Measurements from ENCODE around the gene HOMER3. TPM values are rescaled to one million over a fixed set of nuclear protein-coding genes. Genes with fewer than 3 reads are reported as not detected.

Gene HOMER3
- 9.9 and 22.2 TPM in 2 replicates for total RNA-seq (2011; cell fraction: chromatin; rRNA removed; ENCODE audit: low replicate concordance)
- 12.0 and 12.4 TPM in 2 replicates for total RNA-seq (2011; cell fraction: nucleolus; rRNA removed)
- 9.1 and 12.6 TPM in 2 replicates for total RNA-seq (2011; cell fraction: nucleoplasm; rRNA removed)
- total RNA-seq (2014; rRNA removed) (4.2 and 6.8 TPM in 2 replicates), total RNA-seq (2014; rRNA removed; fragmentation: Illumina TruSeq; extraction: Trizol) (1.2 and 1.3 TPM in 2 replicates), total RNA-seq (2015; rRNA removed; fragmentation: Illumina TruSeq; extraction: Trizol) (1.5 and 2.7 TPM in 2 replicates), total RNA-seq (2021) (3.4 and 4.1 TPM in 2 replicates), polyA plus RNA-seq (2011; rRNA removed) (5.1 and 10.3 TPM in 2 replicates), polyA plus RNA-seq (2014; fragmentation: Illumina TruSeq; extraction: Trizol) (2.9 and 4.7 TPM in 2 replicates), polyA plus RNA-seq (2014; fragmentation: Nextera tagmentation; extraction: Ambion mirVana) (not detected), polyA plus RNA-seq (2014; rRNA removed) (3.7 and 6.4 TPM in 2 replicates), polyA minus RNA-seq (2011; rRNA and poly(A)+ RNA removed) (2.5 and 2.9 TPM in 2 replicates), Bru-seq, nascent RNA (percentile 46 among the genes with signal in this experiment), BruChase-seq, experiment 1, labeled RNA remaining after a 2-hour chase (percentile 37 among the genes with signal in this experiment), BruChase-seq, experiment 2, labeled RNA remaining after a 6-hour chase (percentile 41 among the genes with signal in this experiment)
- 9.6 and 10.5 TPM in 2 replicates for polyA plus RNA-seq (2011; cell fraction: cytosol; rRNA removed)
- polyA plus RNA-seq (2011; cell fraction: nucleus; rRNA removed): 9.2 and 20.4 TPM in 2 replicates
- polyA plus RNA-seq (2012): 2.4 and 5.5 TPM in 2 replicates
- 3.3 and 6.9 TPM in 2 replicates for polyA minus RNA-seq (2011; cell fraction: cytosol; rRNA and poly(A)+ RNA removed)
- 3.4 and 8.3 TPM in 2 replicates for polyA minus RNA-seq (2011; cell fraction: nucleus; rRNA and poly(A)+ RNA removed)
- long read RNA-seq, experiment 1, transcript HOMER3-202 (10 exons, 1,557 nt): major isoform, 9 of 9 reads
- long read RNA-seq, experiment 1, partial matches to known transcripts: 0 of 9 reads
- long read RNA-seq, experiment 1, other reads (novel, unspliced or antisense): 0 of 9 reads
- long read RNA-seq, experiment 2, partial matches to known transcripts: 2 of 5 reads
- long read RNA-seq, experiment 2, other reads (novel, unspliced or antisense): 2 of 5 reads
- long read RNA-seq, experiment 3, partial matches to known transcripts: 0 of 2 reads
- long read RNA-seq, experiment 3, other reads (novel, unspliced or antisense): 2 of 2 reads

DNA sequence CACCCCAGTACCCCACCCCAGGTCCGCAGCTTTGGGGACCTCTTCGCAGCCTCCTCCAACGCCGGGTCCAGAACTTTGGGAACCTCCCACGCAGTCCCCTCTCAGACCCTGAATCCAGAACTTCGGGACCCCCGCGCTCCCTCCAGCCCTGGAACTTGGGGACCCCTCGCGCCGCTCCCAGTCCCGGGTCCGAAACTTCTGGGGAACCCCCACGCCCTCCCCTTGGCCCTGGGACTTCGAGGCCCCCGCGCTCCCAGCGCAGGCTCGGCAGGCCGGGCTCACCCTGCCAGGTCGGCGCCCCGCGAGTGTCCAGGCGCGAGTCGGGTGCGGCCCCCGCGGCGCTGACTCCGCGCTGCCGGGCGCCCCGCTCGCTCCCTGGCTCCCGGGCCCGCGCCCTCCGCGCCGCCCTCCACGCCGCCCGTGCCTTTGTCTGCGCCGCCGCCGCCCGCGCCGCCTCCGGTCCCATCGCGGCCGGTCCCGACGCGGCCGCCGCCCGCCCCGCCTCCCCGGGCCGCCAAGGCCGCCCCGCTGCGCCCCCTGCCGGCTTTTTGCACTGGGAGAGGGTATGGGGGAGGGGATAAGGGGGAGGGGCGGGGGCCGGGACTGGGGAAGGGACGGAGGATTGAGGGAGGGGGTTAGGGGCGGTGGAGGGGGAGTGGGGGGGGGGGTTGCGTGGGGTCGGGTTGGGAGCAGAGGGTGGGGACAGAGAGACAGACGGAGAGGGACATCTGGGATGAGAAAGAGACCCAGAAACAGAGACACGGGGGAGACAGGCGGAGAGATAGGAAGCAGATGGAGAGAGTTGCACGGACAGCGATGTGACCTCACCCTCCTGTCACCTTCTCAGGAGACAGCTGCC lies at the start of gene HOMER3:
Gene HOMER3 (minus strand): TSS at position 449 of the 859 bp plus-strand sequence. CDS start 2,235 bp downstream, outside the sequence.
- intact Hi-C loops (cut with micrococcal nuclease) (loop anchor here (5.0 kb wide), 1 partner anchor 46 kb away; no protein-coding TSS in a partner anchor), in situ Hi-C loops (cut with MboI) (no loop called here)
- H3K9me3 ChIP-seq (replicated peaks; ENCODE audit: control insufficient read depth, insufficient read depth, low read depth, low read length): no peaks in the 10 kb centered on the region
- no peaks in the 10 kb centered on the region for H3K79me2 ChIP-seq (ENCODE audit: control insufficient read depth, insufficient read depth, low read length)
- peak within 1 kb of the TSS; percentile 53 for H3K4me2 ChIP-seq (ENCODE audit: insufficient read depth, low read length)
- peaks cover 3 to 18% of the 10 kb centered on the region in 2 experiments; a peak in 4 of 5 replicates for H3K4me1 ChIP-seq (replicated peaks in 1 of 2; ENCODE audit: control insufficient read depth in 2 of 2, insufficient read depth in 2 of 2, low read length in 2 of 2)
- peak within 1 kb of the TSS in 1 of 2 experiments; percentile 90; a peak in 3 of 4 replicates for H3K9ac ChIP-seq (ENCODE audit: insufficient read depth in 1 of 2, low read depth in 2 of 2, low read length in 2 of 2)
- ATAC-seq: peak; percentile 91
- peak within 1 kb of the TSS; percentile 81 for H2AFZ ChIP-seq (ENCODE audit: low read depth, low read length)
- WGBS (ENCODE audit: insufficient coverage, low coverage, missing lambda C conversion rate): 3% methylated on average over 37 of the region's 81 CpGs
- H3K27ac ChIP-seq (ENCODE audit: extremely low read depth, low read depth, low read length): no peak within 1 kb of the TSS
- no peaks in the 10 kb centered on the region for H3K36me3 ChIP-seq (ENCODE audit: control insufficient read depth, insufficient read depth, low read length)
- H3K27me3 ChIP-seq (ENCODE audit: control insufficient read depth in 2 of 2, insufficient read depth in 2 of 2, low read length in 2 of 2): peaks cover 0 to 8% of the 10 kb centered on the region in 2 experiments; a peak in 1 of 5 replicates
- H3K9me1 ChIP-seq (ENCODE audit: control insufficient read depth, insufficient read depth, low read length): peaks cover 5% of the 10 kb centered on the region
- ChIA-PET CTCF (ENCODE audit: low intra/inter-chr PET ratio) (interaction anchor here (2.0 kb wide), 1 partner anchor 46 kb away, joined by 5 read pairs; no protein-coding TSS in a partner anchor), POLR2A (interaction anchor here (1.0 kb wide), 1 partner anchor 12 kb away, joined by 3 read pairs; no protein-coding TSS in a partner anchor)
- H3K4me3 ChIP-seq: peak within 1 kb of the TSS; percentile 38
- no peak for FAIRE-seq
- no TSS peak for BruUV-seq (replicated peaks)
- peaks cover 5% of the 10 kb centered on the region; the same call in 1 of the 2 replicates for H4K20me1 ChIP-seq (replicated peaks; ENCODE audit: control insufficient read depth, insufficient read depth, low read length)
- DNase-seq (ENCODE audit: extremely low read depth in 1 of 4, low spot score in 3 of 4): peak; percentile 85 to 95 (median 94)
- TF ChIP-seq L3MBTL2 (IDR thresholded peaks at IDR 0.05) (peak; percentile 81), E2F6 (IDR thresholded peaks at IDR 0.05; ENCODE audit: borderline replicate concordance in 1 of 2, extremely low read depth in 1 of 2, insufficient read depth in 1 of 2, insufficient read length in 1 of 2, low read depth in 1 of 2, low read length in 1 of 2, poor library complexity in 1 of 2, severe bottlenecking in 1 of 2) (peak; percentile 48 to 77), ZNF830 (CRISPR knock-in tag; IDR thresholded peaks at IDR 0.05) (no peak), PRPF4 (IDR thresholded peaks at IDR 0.05; ENCODE audit: insufficient read depth, low read depth, low read length, poor library complexity, severe bottlenecking) (peak; percentile 27), SMAD4 (CRISPR knock-in tag; conservative IDR thresholded peaks at IDR 0.05) (peak; percentile 68), TCFL5 (CRISPR knock-in tag; conservative IDR thresholded peaks at IDR 0.05) (no peak), PHF8 (IDR thresholded peaks at IDR 0.05; ENCODE audit: borderline replicate concordance, low read length) (peak; percentile 51; the same call in 1 of the 2 replicates), KDM2B (CRISPR knock-in tag; IDR thresholded peaks at IDR 0.05) (0 out of 2 replicates have a peak, but pooled peaks have one; percentile 23), NBN (IDR thresholded peaks at IDR 0.05; ENCODE audit: low read depth) (no peak), MAZ (CRISPR knock-in tag; conservative IDR thresholded peaks at IDR 0.05 in 1 of 2, IDR thresholded peaks at IDR 0.05 in 1 of 2) (no peak), XRCC3 (IDR thresholded peaks at IDR 0.05) (no peak), POLR2G (IDR thresholded peaks at IDR 0.05; ENCODE audit: low read depth, low read length) (0 out of 2 replicates have a peak, but pooled peaks have one; percentile 26)
